HG02970 (cell line): Measurements from ENCODE around the gene PI4KA.
A peak's percentile ranks its signal among the peaks of the same experiment; 100 is the strongest.
"Not testable (repeated sequence)": the region's sequence is repeated elsewhere in the genome, so short reads cannot be mapped to it uniquely, and the experiment has no call there.

ENCODE experiments used
- ATAC-seq: cut with Tn5 transposase; IDR thresholded peaks from one replicate; pipeline ENCODE4 v1.9.1; 2021; ENCODE audit warnings: mild to moderate bottlenecking, moderate library complexity, moderate number of reproducible peaks; ENCODE audit not compliant: unreplicated experiment, low FRiP score

PI4KA gene

GRCh38 chr22:20732431-20732830 is 126.2 kb downstream of the PI4KA start:
- not testable (repeated sequence) for ATAC-seq

GRCh38 chr22:20729194-20729593 is 129.4 kb downstream of the PI4KA start:
- ATAC-seq, result no peak

GRCh38 chr22:20728523-20729190 is 130.0 kb downstream of the PI4KA start:
- no peak for ATAC-seq

DNA sequence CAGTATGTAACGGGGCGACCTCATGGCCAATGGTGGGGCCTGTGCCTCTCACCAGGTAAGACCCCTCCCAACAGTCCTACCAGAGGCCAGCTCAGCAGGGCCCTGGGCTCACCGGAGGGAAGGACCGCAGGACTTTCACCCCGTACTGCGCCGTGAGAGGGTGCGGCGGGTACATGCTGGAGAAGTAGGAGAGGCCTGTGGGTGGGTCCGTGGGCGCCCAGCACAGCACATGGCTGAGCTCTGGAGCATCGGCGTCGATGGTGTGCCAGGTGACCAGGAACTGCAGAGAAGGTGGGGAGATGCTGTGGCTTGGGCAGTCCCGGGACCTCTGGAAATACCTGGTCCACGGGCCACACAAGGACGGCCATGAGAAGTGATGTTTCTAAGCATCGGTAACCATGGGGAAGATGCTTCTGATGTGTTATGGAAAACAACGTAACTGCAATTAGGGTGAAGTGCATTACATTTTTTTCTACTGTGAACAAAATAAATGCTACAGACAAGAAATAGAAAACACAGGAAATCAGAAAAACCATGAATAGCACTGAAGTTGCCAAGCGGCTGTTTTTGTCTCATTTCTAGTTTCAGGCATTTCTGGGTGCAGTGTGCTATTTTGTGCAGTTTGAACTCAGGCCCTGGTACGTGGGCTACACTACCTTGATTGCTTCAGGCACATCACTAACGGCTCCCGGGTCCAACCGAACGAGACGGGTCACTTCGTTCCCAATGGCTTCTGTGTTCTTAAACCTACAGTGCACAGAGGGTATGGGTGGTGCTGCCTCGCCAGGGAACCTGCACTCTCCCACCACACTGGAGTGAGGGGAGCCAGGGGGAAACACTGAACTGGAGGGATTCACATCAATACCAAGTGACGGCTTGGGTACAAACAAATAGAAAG is 131.2 kb downstream of the PI4KA start:
- ATAC-seq, result no peak

DNA sequence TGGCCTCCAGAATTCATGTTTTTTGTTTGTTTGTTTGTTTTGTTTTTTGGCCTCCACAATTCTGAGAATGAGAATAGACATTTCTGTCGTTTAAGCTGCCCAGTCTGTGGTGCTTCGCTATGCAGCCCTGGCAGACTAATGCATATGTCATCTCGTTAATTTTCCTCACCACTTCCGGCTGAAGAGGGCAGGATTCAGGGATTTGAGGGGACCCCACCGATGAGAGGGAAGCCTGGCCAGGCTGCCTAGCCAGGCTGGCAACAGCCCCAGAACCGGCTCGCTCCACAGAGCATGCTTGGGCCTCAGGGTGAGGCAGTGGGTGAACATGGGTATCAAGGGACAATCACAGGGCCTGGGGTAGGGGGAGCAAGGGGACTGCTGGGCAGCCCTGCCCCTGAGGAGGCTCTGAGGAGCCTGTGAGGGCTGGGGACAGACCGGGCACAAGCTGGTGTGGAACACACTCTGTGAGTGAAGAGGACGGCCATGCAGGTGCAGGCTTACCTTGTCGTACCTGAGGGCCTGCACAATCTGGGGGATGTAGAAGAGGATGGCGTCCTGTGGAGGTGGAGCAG is 132.5 kb downstream of the PI4KA start:
- no peak for ATAC-seq

- no peak for ATAC-seq
Observed at GRCh38 chr22:20724676-20725454, 133.7 kb downstream of the PI4KA start.

DNA sequence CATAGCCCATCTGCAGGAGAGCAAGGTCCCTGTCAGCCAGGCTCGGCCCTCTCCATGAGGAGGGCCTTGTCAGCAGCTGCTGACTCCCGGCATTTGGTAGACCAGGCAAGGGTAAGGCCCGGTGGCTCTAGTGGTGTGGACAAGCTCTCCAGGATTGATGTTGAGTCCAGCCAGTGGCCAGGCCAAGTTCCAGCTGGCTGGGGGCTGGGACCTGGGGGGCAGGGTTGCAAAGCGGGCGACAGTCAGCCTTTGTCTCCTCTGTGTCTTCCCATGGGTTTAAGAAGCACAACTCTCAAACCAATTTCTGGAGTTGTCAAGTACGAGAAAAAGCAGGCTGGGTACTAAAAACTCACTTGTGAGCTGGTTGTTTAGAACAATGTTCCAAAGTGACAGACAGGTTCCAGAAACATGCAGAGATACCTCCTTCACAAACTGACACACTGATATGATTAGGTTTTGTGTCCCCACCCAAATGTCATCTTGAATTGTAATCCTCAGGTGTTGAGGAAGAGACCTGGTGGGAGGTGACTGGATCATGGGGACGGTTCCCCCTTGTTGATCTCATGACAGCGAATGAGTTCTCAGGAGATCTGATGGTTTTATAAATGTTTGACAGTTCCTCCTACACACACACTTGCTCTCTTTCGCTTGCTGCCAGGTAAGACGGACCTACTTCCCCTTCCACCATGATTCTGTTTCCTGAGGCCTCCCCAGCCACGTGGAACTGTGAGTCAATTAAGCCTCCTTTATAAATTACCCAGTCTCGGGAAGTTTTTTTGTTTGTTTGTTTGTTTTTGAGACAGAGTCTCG is 137.0 kb downstream of the PI4KA start:
- no peak for ATAC-seq

DNA sequence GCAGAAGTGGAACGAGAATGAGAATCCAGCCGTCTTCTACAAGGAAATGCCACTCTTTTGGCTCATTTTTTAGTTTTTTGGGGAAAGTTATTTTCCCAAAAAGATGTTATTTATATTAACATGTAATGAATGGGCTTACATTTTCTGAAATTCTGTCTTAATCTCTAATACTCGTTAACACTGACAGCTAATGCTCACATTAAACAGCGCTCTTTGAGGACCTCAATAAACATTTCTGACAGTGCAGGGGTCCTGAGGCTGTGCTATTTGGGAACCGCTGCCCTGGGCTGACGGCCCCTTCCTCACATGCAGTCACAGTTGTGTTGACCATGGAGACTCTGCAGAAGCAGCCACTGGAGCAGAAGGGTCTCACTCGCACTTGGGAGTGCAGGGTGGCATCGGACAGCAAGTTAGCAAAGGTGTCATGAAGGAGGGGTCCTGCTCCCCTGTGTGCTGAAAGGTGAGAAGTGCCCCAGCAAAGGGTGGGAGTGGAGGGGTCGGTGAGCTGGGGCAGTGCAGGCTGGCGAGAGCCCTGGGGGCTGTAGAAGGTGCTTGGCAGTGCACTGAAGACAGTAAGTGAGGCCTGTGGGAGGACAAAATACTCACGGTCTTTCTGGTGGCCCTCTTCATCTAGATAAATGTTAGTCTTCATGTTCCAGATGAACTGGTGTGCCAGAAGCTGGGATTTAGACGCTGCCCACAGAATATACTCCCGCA is 137.8 kb downstream of the PI4KA start:
- ATAC-seq, result no peak

DNA sequence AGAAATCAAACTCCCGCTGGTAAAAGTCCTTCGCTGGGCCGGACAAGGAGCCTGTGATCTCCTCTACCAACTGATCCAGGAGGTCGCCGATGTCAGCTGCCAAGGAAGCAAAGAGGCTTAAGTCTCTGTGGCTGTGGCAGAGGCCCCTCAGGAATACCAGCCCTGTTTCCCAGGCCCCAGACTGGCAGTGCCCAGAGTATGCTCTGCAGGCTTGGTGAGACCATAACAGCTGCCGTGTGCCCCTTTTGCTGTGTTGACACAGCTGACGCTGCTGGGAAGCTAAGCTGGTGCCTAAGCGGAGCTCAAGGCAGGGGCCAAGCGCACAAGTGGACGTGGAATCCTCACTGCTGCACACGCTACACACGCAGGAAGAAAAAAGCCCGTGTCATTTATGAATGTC is 139.9 kb downstream of the PI4KA start:
- not testable (repeated sequence) for ATAC-seq

DNA sequence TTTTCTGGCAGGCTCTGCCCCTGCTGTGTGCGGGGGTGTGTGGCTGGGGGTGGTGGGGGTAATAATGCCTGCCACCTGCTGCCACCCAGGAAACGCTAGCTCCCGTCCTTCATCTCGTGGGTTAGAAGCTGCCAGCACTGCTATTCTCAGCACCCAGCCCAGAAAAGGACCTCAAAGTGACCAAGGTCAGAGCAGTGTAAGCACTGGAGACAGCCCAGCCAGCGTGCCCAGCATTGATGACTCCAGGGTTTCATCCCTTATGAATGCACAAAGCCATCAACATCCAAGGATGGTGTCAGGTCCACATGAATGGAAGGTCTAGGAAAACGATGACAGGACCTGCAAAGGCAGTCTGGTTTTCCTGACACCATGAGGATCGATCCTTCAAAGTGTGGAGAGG is 140.6 kb downstream of the PI4KA start:
- not testable (repeated sequence) for ATAC-seq

- ATAC-seq, result not testable (repeated sequence)
Observed at GRCh38 chr22:20717213-20717866, 141.3 kb downstream of the PI4KA start.

- not testable (repeated sequence) for ATAC-seq
Observed at GRCh38 chr22:20713116-20713515, 145.5 kb downstream of the PI4KA start.

DNA sequence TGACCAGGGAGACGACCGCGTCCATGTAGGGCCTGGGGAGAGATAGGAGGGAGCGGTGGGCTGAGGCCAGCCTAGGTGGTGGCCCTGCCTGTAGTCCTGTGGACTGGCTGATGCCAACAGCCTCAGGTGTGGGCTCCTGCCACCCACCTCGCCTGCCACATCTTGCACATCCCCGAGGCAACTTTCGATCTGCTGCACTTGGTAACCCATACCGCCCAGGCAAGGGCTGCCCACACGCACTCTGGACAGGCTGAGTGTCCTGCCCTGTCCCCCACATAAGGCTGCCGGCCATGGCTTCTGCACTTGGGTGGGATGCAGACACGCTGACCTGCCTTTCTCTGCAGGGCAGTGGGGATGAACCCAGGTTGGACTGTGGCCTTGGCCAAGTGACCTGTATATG is 148.6 kb downstream of the PI4KA start:
- not testable (repeated sequence) for ATAC-seq

- ATAC-seq, result not testable (repeated sequence)
Observed at GRCh38 chr22:20707549-20708118, 151.0 kb downstream of the PI4KA start.

DNA sequence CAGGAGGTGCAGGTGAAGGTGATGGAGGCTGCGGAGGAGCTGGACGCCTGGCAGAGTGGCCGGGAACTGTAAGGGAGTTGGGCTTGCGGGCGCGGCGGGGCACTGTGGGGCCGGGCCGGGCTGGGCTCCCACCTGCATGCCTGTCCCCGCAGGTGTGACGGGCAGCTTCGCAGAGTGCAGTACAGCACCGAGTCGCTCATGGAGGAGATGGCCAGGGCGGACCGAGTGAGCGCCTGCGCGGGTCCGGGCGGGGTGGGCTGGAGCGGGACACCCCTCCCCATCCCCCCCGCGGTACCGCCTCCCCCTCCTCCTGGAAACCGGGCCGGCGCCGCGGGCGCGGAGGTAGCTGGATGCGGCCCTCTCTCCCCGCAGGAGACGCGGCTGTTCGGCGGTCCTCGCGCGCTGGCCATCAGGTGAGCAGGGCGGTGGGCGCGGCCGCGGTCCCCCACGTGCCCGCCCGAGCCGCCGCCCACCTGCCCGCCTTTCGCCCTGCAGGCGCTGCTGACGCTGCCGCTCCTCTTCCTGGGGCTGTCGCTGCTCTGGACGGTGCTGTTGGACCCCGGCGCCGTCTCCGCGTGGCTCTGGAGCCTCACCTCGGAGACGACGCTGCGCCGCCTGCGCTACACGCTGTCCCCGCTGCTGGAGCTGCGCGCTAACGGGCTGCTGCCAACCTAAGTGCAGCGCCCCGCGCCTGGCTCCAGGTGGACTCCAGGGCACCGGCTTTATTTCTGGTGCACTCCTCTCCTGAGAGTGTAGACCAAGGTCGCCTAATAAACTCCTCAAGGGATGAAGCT is 154.6 kb downstream of the PI4KA start:
- not testable (repeated sequence) for ATAC-seq

- peak; percentile 18 for ATAC-seq
Observed at GRCh38 chr22:20703414-20703806, 155.2 kb downstream of the PI4KA start.
